Measurements from ENCODE around the gene UNC80.

DNA sequence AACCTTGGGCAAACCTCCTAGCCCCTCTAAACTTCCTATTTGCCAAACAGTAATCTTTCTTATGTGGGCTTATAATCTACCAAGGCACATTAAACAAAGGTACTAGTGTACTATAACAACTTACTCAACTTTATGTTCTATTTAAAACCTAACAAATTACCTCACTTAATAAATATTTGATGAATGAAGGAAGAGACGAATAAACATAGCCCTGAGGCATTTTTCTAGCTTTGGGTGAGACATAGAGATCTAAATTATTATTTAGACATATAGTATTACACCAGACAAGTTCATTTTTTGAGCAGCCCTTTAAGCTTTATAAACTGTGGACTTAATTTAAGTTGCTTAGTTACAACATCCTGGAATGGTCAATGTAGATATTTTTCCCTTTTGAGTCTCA is 104.6 kb downstream of the UNC80 start:
- TF ChIP-seq, protein P1, sequence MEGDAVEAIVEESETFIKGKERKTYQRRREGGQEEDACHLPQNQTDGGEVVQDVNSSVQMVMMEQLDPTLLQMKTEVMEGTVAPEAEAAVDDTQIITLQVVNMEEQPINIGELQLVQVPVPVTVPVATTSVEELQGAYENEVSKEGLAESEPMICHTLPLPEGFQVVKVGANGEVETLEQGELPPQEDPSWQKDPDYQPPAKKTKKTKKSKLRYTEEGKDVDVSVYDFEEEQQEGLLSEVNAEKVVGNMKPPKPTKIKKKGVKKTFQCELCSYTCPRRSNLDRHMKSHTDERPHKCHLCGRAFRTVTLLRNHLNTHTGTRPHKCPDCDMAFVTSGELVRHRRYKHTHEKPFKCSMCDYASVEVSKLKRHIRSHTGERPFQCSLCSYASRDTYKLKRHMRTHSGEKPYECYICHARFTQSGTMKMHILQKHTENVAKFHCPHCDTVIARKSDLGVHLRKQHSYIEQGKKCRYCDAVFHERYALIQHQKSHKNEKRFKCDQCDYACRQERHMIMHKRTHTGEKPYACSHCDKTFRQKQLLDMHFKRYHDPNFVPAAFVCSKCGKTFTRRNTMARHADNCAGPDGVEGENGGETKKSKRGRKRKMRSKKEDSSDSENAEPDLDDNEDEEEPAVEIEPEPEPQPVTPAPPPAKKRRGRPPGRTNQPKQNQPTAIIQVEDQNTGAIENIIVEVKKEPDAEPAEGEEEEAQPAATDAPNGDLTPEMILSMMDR (IDR thresholded peaks at IDR 0.05): no peak
- no peak for TF ChIP-seq POLR2A (IDR thresholded peaks at IDR 0.05)

Data from Peyer's patch (tissue), 4 donors.